NOMO-1 treated with dmso at 0.1 percent for 144 hours (cell line): ENCODE measurements around the gene IGF2R.

Source experiments
- DNase-seq: peaks from one replicate; lab custom pipeline; 2025; ENCODE audit not compliant: unreplicated experiment; lab: John Stamatoyannopoulos, UW

The IGF2R gene

DNA sequence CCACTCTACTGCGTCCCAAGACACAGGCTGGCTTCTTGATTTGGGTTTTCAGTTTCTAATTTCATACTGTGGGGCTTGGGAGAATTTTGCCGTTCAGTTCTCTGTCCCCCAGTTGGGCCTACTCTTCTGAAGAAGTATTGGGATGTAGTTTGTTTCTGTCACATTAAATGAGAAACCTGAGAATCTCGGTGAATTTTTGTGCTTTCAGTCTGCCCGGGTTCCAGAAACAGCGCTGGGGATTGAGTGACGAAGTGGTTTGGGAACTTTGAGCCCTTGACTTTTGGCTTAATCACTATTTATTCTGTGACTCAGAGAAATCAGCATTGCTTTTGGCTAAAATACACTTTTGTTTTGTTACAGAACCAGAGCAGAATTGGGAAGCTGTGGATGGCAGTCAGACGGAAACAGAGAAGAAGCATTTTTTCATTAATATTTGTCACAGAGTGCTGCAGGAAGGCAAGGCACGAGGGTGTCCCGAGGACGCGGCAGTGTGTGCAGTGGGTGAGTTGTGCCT is 74.0 kb downstream of the IGF2R start:
- no peak for DNase-seq

DNA sequence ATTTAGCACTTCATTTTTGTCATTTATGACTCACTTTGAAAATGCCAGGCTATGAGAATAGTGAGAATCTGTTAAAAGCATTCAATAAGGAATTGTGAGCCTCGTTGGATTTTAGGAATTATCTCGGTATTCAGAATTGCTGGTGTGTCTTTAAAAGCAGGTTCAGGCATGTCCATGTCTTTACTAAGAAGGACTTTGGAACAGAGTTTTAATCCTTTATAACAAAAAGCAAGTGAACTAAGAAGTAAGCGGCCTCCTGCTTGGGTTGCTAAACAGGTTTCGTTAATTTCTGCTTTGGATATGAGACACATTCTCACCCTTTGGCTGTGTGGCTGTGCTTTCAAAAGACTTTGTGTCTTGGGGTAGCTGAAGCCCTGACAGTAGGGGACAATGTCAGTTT is 74.9 kb downstream of the IGF2R start:
- no peak for DNase-seq

DNA sequence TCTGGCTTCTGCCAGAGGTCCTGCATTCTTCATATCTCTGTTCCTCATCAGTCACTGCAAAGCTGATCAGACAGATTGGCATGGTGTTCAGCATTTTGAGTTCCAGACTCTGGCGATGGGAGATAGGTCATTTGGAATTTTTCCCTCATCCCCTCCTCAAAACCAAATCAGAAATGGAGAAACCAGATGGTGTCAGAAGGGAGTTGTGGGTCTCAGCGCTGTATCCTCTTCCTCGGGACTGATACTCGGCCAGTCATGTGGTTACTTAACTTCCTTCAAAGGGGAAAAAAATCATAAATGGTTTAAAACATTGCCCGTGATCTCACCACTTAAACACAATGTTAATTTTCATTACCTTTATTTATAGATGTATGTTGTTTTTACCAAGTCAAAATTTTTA is 75.8 kb downstream of the IGF2R start:
- no peak for DNase-seq

DNA sequence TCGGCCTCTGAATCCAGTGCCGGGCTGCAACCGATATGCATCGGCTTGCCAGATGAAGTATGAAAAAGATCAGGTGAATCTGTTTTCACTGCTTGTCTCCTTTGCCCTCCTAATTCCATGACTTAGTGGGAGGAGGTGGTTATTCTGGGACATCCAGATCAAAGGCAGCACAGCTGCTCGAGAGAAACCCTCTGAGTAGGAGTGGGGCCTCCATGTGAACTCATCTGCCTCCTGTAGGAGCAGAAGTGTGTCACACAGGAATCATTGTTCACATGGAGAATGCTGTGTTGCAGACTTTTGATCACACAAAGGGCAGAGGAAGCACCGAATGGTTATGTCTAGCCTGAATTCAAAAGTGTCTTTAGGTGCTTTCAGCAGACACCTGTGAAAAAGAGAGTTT is 79.6 kb downstream of the IGF2R start:
- no peak for DNase-seq

DNA sequence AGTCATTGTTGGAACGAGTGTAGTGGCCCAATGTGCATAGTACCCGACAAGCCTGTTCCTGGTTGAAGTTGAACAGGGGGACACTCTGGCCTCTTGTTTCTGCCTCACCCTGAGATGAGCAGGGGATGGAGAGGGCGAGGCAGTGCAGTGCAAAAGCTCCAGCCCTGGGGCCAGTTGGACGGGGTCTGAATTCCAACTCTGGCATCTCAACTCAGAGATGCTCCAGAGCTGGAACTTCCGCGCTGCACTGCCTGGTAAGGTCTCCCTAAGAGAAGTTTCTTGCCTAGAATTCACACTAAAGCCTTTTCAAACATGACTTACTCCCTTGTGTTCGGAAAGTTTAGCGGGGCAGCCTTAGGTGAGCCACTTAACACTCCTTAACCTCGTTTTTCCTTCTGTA is 80.5 kb downstream of the IGF2R start:
- DNase-seq: no peak

- DNase-seq: no peak
Observed at GRCh38 chr6:160050022-160050421, 81.1 kb downstream of the IGF2R start.

- no peak for DNase-seq
Observed at GRCh38 chr6:160051390-160051789, 82.5 kb downstream of the IGF2R start.

DNA sequence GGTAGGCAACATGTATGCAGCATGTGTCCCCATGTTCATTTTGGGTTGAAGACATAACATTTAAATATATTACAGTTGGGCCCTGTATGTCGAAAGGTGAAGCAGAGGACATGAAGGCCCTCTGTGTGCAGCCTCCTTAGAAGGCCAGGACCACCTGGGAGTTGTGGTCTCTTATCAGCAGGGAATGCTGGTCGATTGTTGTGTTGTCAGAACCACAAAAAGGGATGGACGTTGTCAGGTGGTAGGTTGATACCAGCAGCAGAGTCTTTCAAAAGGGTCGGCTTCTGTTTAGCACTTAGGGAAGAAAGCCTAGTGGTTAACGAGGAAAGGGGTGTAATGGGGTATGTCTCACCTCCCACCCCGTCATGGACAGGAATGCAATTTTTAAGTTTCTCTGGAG is 85.4 kb downstream of the IGF2R start:
- DNase-seq: no peak

GRCh38 chr6:160054913-160055312 is 86.0 kb downstream of the IGF2R start:
- DNase-seq: no peak

GRCh38 chr6:160055378-160055777 is 86.5 kb downstream of the IGF2R start:
- no peak for DNase-seq

- DNase-seq: no peak
Observed at GRCh38 chr6:160055813-160056212, 86.9 kb downstream of the IGF2R start.

DNA sequence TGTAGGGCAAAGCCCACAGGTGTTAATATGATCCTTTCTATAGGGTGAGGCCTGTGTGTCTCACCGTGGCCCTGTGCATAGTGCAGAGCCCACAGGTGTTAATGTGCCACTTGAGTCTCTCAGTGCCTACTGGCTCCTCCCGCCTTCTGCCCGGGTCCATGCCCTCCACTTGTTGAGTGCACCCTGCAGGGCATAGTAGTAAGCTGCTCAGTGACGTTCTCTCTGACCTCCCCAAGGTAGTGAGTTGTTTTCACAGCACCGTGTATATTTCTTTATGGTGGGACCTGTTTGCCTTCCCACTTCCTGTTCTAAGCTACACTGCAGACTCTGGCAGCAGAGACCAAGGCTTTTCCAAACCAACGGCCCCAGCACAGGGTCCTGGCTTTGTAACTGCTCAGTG is 88.2 kb downstream of the IGF2R start:
- no peak for DNase-seq

GRCh38 chr6:160058603-160059215 is 89.8 kb downstream of the IGF2R start:
- DNase-seq: no peak

GRCh38 chr6:160060221-160060620 is 91.3 kb downstream of the IGF2R start:
- no peak for DNase-seq

DNA sequence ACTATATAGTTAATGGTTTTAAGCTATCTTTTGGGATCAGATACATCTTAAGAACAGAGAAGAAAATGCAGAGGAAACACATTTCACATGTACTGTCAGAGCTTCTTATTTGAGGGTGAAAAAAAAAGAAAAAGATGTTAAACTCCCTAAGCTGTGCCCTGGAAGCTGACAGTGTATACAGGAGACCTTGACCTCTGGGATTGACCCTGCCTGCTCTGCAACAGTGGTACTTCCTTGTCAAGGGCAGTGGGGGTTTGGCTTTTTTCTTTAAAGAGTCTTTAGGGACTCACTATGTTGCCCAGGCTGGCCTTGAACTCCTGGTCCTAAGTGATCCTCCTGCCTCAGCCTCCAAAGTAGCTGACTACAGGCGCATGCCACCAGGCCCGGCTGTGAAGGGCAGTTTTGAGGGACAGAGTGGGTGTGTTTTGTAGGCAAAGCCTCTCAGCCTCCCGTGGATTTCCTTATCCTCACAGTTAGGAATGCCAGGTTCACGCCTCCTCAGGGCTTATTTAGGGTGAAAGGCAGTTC is 92.1 kb downstream of the IGF2R start:
- DNase-seq: no peak

- no peak for DNase-seq
Observed at GRCh38 chr6:160063771-160064413, 95.0 kb downstream of the IGF2R start.

- no peak for DNase-seq
Observed at GRCh38 chr6:160065200-160065599, 96.3 kb downstream of the IGF2R start.

- DNase-seq: no peak
Observed at GRCh38 chr6:160067564-160067963, 98.7 kb downstream of the IGF2R start.

DNA sequence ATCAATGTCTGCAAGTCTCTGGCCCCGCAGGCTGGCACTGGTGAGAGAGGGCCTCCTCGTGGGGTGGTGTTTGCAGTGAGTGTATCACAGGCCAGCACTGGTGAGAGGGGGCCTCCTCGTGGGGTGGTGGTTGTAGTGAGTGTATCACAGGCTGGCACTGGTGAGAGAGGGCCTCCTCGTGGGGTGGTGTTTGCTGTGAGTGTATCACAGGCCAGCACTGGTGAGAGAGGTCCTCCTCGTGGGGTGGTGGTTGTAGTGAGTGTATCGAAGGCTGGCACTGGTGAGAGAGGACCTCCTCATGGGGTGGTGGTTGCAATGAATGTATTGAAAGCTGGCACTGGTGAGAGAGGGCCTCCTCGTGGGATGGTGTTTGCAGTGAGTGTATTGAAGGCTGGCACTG is 99.5 kb downstream of the IGF2R start:
- DNase-seq: no peak

DNA sequence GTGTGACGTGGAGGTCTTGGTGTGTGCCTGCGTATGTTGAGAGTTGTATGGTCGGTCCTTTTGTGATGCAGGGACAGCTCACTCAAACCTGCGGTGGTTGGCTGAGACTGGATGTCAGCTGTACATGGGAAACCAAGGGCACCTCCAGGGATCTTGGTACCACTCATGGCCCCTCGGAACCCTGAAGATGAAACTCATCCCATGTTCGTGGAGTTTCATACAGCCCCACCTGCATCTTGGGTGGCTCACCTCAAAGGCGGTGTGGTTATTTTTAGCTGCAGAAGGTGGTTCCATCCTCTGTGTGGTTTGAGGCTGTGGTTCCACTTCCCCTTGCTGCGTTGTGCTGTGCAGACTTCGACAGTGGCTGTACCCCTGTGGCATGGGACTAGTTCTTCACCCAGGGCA is 100.2 kb downstream of the IGF2R start:
- DNase-seq: no peak

GRCh38 chr6:160069459-160069858 is 100.6 kb downstream of the IGF2R start:
- no peak for DNase-seq

DNA sequence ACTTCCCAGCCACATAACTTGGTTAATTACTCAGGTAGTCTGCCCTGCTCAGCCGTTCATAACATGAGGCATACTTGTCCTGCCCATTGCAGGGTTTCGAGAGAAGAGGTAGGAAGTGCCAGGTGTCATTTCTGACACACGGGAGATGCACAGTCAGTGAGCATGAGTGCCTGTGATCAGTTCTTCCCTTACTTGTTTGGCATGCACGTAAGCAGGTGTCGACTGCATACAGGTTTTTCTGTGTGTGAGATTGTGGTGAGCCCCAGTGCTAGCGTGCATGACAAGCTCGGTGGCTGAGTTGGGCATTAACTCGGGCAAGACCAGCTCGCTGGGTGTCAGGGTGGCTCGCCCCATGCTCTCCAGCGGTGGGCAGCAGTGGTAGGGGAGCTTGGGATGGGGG is 101.5 kb downstream of the IGF2R start:
- DNase-seq: no peak

GRCh38 chr6:160070831-160071230 is 101.9 kb downstream of the IGF2R start:
- no peak for DNase-seq
